ENCODE measurements around the gene STK39.
A peak's percentile ranks its signal among the peaks of the same experiment; 100 is the strongest.

STK39 gene

GRCh38 chr2:168244318-168244717, 3.1 kb downstream of the STK39 start:
- peak; percentile 41 for DNase-seq

- no peak for DNase-seq
Observed at GRCh38 chr2:168243061-168243460, 4.3 kb downstream of the STK39 start.

GRCh38 chr2:168241746-168242145, 5.6 kb downstream of the STK39 start:
- no peak for DNase-seq

- no peak for DNase-seq
Observed at GRCh38 chr2:168241208-168241607, 6.2 kb downstream of the STK39 start.

GRCh38 chr2:168239281-168239680, 8.1 kb downstream of the STK39 start:
- DNase-seq = no peak

- DNase-seq = no peak
Observed at GRCh38 chr2:168237741-168238140, 9.7 kb downstream of the STK39 start.

- no peak for DNase-seq
Observed at GRCh38 chr2:168234407-168235085, 12.8 kb downstream of the STK39 start.

GRCh38 chr2:168233726-168234406, 13.5 kb downstream of the STK39 start:
- no peak for DNase-seq

- DNase-seq = no peak
Observed at GRCh38 chr2:168233166-168233565, 14.2 kb downstream of the STK39 start.

GRCh38 chr2:168231609-168232241, 15.7 kb downstream of the STK39 start:
- DNase-seq = no peak

- DNase-seq = no peak
Observed at GRCh38 chr2:168230389-168230788, 17.0 kb downstream of the STK39 start.

GRCh38 chr2:168224346-168224745, 23.0 kb downstream of the STK39 start:
- DNase-seq = no peak

GRCh38 chr2:168222088-168222487, 25.3 kb downstream of the STK39 start:
- no peak for DNase-seq

GRCh38 chr2:168220965-168221819, 26.2 kb downstream of the STK39 start:
- DNase-seq = no peak

GRCh38 chr2:168217920-168218319, 29.5 kb downstream of the STK39 start:
- no peak for DNase-seq

- no peak for DNase-seq
Observed at GRCh38 chr2:168216351-168217005, 30.9 kb downstream of the STK39 start.

GRCh38 chr2:168215813-168216212, 31.6 kb downstream of the STK39 start:
- no peak for DNase-seq

- DNase-seq = no peak
Observed at GRCh38 chr2:168212866-168213265, 34.5 kb downstream of the STK39 start.

- no peak for DNase-seq
Observed at GRCh38 chr2:168212167-168212566, 35.2 kb downstream of the STK39 start.

- DNase-seq = no peak
Observed at GRCh38 chr2:168211664-168212163, 35.7 kb downstream of the STK39 start.

- DNase-seq = no peak
Observed at GRCh38 chr2:168210895-168211570, 36.4 kb downstream of the STK39 start.

Measured in right kidney (tissue), 1 donor.